HepG2 (cell line): Measurements from ENCODE around the gene ODAD4. TPM values are rescaled to one million over a fixed set of nuclear protein-coding genes. Genes with fewer than 3 reads are reported as not detected.

ENCODE experiments used
- AFF4 ChIP-seq: sonication (generic); formaldehyde crosslinking; IDR thresholded peaks from 2 replicates; pipeline ENCODE4 v1.4.0; 2020; ENCODE audit warnings: missing genetic modification reagents
- DRAP1 ChIP-seq: IDR thresholded peaks from 2 replicates; pipeline ENCODE4 v1.6.1; 2016; ENCODE audit warnings: missing genetic modification reagents, missing compliant biosample characterization
- HDAC1 ChIP-seq: sonication (generic); formaldehyde crosslinking; IDR thresholded peaks from 2 replicates; pipeline ENCODE4 v1.5.1; 2020; ENCODE audit warnings: mild to moderate bottlenecking, missing genetic modification reagents
- HES4 ChIP-seq: sonication (generic); formaldehyde crosslinking; IDR thresholded peaks from 2 replicates; pipeline ENCODE4 v1.9.0; 2021; ENCODE audit warnings: mild to moderate bottlenecking, missing genetic modification reagents, borderline replicate concordance
- MBNL3 ChIP-seq: fragments of 250-450 bp; sonication (Bioruptor Pico); conservative IDR thresholded peaks from 2 replicates; pipeline ENCODE4 v1.8.0; 2022; ENCODE audit warnings: mild to moderate bottlenecking, inconsistent platforms
- POLR2A ChIP-seq, 2 experiments: IDR thresholded peaks; 2 replicates each; pipeline ENCODE4 v1.6.1; 2011; ENCODE audit warnings: low read depth in 2 of 2, low read length in 2 of 2, mild to moderate bottlenecking in 1 of 2, moderate library complexity in 1 of 2; ENCODE audit not compliant: insufficient read depth in 1 of 2
- RBM22 ChIP-seq: fragments of 200-400 bp; formaldehyde crosslinking; optimal IDR thresholded peaks from 2 replicates; pipeline ENCODE3; 2017; ENCODE audit warnings: mild to moderate bottlenecking, low read length, moderate library complexity
- SALL2 ChIP-seq: sonication (generic); formaldehyde crosslinking; IDR thresholded peaks from 2 replicates; pipeline ENCODE4 v1.8.1; 2023; ENCODE audit warnings: mild to moderate bottlenecking, missing genetic modification reagents, inconsistent platforms
- SCMH1 ChIP-seq: sonication (generic); formaldehyde crosslinking; IDR thresholded peaks from 2 replicates; pipeline ENCODE4 v1.9.0; 2021; ENCODE audit warnings: missing genetic modification reagents, mild to moderate bottlenecking, borderline replicate concordance
- SETDB1 ChIP-seq: sonication (generic); formaldehyde crosslinking; IDR thresholded peaks from 2 replicates; pipeline ENCODE4 v1.5.1; 2020; ENCODE audit warnings: missing genetic modification reagents, mild to moderate bottlenecking, borderline replicate concordance
- SOX13 ChIP-seq, 3 experiments: fragments of 450-650 bp in 1 of 3; sonication (generic) in 1 of 3; formaldehyde crosslinking in 1 of 3; IDR thresholded peaks in 2 of 3; conservative IDR thresholded peaks in 1 of 3; 2 replicates each; pipeline versions ENCODE4 v1.5.0 to v1.6.1; 2016 to 2020; ENCODE audit warnings: antibody characterized with exemption in 1 of 3, mild to moderate bottlenecking in 1 of 3, missing compliant biosample characterization in 1 of 3, missing genetic modification reagents in 1 of 3, moderate library complexity in 1 of 3
- SP1 ChIP-seq, 2 experiments: fragments of 450-650 bp in 1 of 2; sonication (generic) in 1 of 2; formaldehyde crosslinking in 1 of 2; IDR thresholded peaks; 2 replicates each; pipeline versions ENCODE4 v1.4.0 to v1.6.1; 2016 to 2020; ENCODE audit warnings: missing genetic modification reagents in 1 of 2
- TRIM22 ChIP-seq: fragments of 450-650 bp; IDR thresholded peaks from 2 replicates; pipeline ENCODE4 v1.6.1; 2017
- YEATS4 ChIP-seq: sonication (generic); formaldehyde crosslinking; IDR thresholded peaks from 2 replicates; pipeline ENCODE4 v1.4.0; 2020; ENCODE audit warnings: missing genetic modification reagents, borderline replicate concordance
- ZFP36 ChIP-seq: fragments of 150-350 bp; IDR thresholded peaks from 2 replicates; pipeline ENCODE4 v1.6.1; 2018; ENCODE audit warnings: borderline replicate concordance, low read length, low read depth; ENCODE audit not compliant: partially characterized antibody
- ZNF296 ChIP-seq: sonication (generic); formaldehyde crosslinking; conservative IDR thresholded peaks from 2 replicates; pipeline ENCODE4 v1.5.0; 2020; ENCODE audit warnings: mild to moderate bottlenecking, missing genetic modification reagents
- ZNF362 ChIP-seq: sonication (generic); formaldehyde crosslinking; IDR thresholded peaks from 2 replicates; pipeline ENCODE4 v1.4.0; 2020; ENCODE audit warnings: missing genetic modification reagents, mild to moderate bottlenecking, borderline replicate concordance
- ZNF777 ChIP-seq: sonication (generic); formaldehyde crosslinking; IDR thresholded peaks from 2 replicates; pipeline ENCODE4 v1.4.0; 2020; ENCODE audit warnings: missing genetic modification reagents
- polyA plus RNA-seq, 8 experiments: library from polyadenylated mRNA; depleted of rRNA in 3 of 8; stranded (reverse) in 7 of 8; unstranded in 1 of 8; fragments of >200 nt; fragmentation: Illumina TruSeq in 4 of 8; extraction: Trizol in 4 of 8; gene quantifications; 2 replicates each; pipeline versions ENCODE4 v1.2.1 to v1.2.3, GENCODE V29; 2011 to 2016; ENCODE audit warnings: low read depth in 4 of 8, missing spikeins in 1 of 8, mixed read lengths in 1 of 8; ENCODE audit not compliant: insufficient read depth in 1 of 8
- total RNA-seq, 5 experiments: library from RNA; depleted of rRNA; stranded (reverse); fragments of >200 nt; fragmentation: Illumina TruSeq; extraction: Trizol; gene quantifications; 2 replicates each; pipeline ENCODE4 v1.2.3, GENCODE V29; 2016; ENCODE audit warnings: low read depth in 1 of 5

ODAD4 gene
- total and polyA plus RNA-seq, 2 of the 13 experiments (the other 11 are each of a cell fraction or from before 2014, with no cell fraction given), result 0.48 to 0.53 TPM

GRCh38 chr17:41966463-41967140, 36.2 kb downstream of the ODAD4 start, which contains the start of gene CNP (continued):
- TF ChIP-seq DRAP1 (CRISPR knock-in tag) (peak; percentile 97), MBNL3 (no peak), ZNF362 (CRISPR knock-in tag) (peak; percentile 28; the same call in 1 of the 2 replicates), SP1 (IDR thresholded peaks at IDR 0.05) (no peak), SP1 (CRISPR knock-in tag; IDR thresholded peaks at IDR 0.05) (peak; percentile 93), TRIM22 (no peak), ZNF777 (CRISPR knock-in tag) (peak; percentile 63), SALL2 (CRISPR knock-in tag) (peak; percentile 50; the same call in 1 of the 2 replicates), AFF4 (CRISPR knock-in tag) (no peak; the same call in 1 of the 2 replicates), ZNF296 (CRISPR knock-in tag) (no peak), RBM22 (no peak), HES4 (CRISPR knock-in tag) (peak; percentile 92), YEATS4 (CRISPR knock-in tag) (peak; percentile 92), SETDB1 (CRISPR knock-in tag) (no peak), ZFP36 (no peak), SCMH1 (no peak), SOX13 (IDR thresholded peaks at IDR 0.05) (peak; percentile 19; the same call in 1 of the 2 replicates), SOX13 (CRISPR knock-in tag; conservative IDR thresholded peaks at IDR 0.05 in 1 of 2, IDR thresholded peaks at IDR 0.05 in 1 of 2) (peak in 1 of 2 experiments; percentile 61; a peak in 1 of 4 replicates), HDAC1 (CRISPR knock-in tag) (peak; percentile 77), POLR2A (IDR thresholded peaks at IDR 0.05; ENCODE audit: insufficient read depth in 1 of 2, low read depth in 2 of 2, low read length in 2 of 2) (peak; percentile 59 to 95; a peak in 3 of 4 replicates)
